ENCODE data around the gene AMPD3. TPM values are rescaled to one million over a fixed set of nuclear protein-coding genes. Genes with fewer than 3 reads are reported as not detected.
"Not testable (repeated sequence)": the region's sequence is repeated elsewhere in the genome, so short reads cannot be mapped to it uniquely, and the experiment has no call there.

The AMPD3 gene
- total RNA-seq, 1 donor from 2014 or later: 3.7 TPM

- no peak for ATAC-seq
Measured at GRCh38 chr11:10432971-10433370, 22.1 kb upstream of the AMPD3 start.

GRCh38 chr11:10436224-10436623 lies 18.8 kb upstream of the AMPD3 start:
- DNase-seq (no peak), ATAC-seq (no peak)
- intact Hi-C loops (cut with micrococcal nuclease): no loop called here

More at GRCh38 chr11:10432971-10433370, 22.1 kb upstream of the AMPD3 start:
- intact Hi-C loops (cut with micrococcal nuclease): no loop called here
- no peak for DNase-seq

DNA sequence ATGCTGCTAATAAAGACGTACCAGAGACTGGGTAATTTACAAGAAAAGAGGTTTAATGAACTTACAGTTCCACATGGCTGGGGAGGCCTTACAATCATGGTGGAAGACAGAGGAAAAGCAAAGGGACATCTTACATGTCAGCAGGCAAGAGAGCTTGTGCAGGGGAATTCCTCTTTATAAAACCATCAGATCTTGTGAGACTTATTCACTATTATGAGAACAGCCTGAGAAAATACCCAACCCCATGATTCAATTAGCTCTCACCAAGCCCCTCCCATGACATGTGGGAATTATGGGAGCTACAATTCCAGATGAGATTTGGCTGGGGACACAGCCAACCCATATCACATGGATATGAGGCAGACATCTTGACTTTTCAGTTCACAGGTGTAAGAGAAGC lies 18.4 kb upstream of the AMPD3 start:
- intact Hi-C loops (cut with micrococcal nuclease); DNase-seq; ATAC-seq: not testable (repeated sequence)

DNA sequence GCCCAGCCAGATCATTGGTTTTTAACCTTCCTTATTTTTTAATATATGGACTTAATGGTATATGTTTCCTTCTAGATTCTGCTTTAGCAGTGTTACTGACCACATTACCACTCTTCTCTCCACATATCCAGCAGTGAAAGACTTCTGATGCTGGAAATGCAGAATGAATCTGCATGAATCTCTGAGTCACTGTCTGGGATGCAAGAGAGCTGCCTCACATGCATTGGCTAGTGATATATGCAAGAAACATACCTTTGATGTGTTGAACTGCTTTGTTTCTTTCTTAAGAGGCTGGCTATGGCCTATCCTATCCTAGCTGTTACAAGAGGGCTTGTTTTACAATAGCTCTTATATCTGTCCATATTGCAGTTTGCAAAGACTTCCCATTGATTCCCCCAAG lies 16.6 kb upstream of the AMPD3 start:
- no peak for ATAC-seq
- DNase-seq: no peak
- intact Hi-C loops (cut with micrococcal nuclease): no loop called here

GRCh38 chr11:10439351-10439750 lies 15.7 kb upstream of the AMPD3 start:
- no peak for DNase-seq

GRCh38 chr11:10439924-10440323 lies 15.1 kb upstream of the AMPD3 start:
- DNase-seq (no peak), ATAC-seq (no peak)
- intact Hi-C loops (cut with micrococcal nuclease): no loop called here

More at GRCh38 chr11:10439351-10439750, 15.7 kb upstream of the AMPD3 start:
- intact Hi-C loops (cut with micrococcal nuclease): no loop called here
- ATAC-seq: no peak

GRCh38 chr11:10440401-10440800 lies 14.7 kb upstream of the AMPD3 start:
- no peak for ATAC-seq
- intact Hi-C loops (cut with micrococcal nuclease): no loop called here
- DNase-seq: no peak

DNA sequence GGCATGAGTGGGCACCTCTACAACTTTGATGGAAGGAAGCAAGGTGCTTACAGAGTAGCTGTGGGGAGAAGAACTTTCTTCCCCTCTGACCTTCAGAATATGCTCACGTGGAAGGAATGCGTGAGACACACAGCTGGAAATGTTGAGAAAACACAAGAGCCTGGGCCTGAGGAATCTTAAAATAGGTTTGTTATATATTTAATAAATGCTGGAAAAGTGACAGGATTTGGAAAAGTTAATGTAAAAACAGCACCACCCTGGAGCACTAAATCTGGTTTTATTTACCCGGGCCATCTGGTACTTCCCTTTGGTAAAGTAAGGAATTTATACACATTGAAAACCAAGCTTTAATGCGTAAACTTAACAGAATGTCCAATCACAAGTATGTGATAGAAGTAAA lies 14.0 kb upstream of the AMPD3 start:
- intact Hi-C loops (cut with micrococcal nuclease): no loop called here
- DNase-seq: no peak
- ATAC-seq: no peak

GRCh38 chr11:10441652-10442503 lies 13.2 kb upstream of the AMPD3 start:
- intact Hi-C loops (cut with micrococcal nuclease): no loop called here
- no peak for DNase-seq
- no peak for ATAC-seq

DNA sequence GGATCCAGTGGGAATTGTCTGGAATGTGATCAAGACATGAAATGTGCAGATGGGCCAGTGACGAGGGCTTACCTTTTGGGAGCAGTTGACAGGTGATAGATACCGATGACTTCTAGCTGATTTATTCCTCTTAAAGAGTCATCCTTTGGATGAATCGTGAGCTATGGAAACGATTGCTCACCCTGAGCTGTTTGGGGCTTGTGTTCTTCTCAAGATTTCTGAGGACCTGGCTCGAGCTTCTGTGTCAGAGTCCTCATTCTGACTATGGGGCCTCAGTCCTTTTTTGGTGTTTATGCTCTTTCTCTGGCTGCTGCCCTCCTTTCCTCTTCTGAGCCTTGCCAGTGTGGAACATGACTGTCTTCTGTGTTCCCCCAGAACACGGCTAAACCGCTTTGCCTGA lies 11.9 kb upstream of the AMPD3 start:
- ATAC-seq: no peak
- intact Hi-C loops (cut with micrococcal nuclease): no loop called here

GRCh38 chr11:10443721-10444235 lies 11.3 kb upstream of the AMPD3 start:
- DNase-seq: no peak
- intact Hi-C loops (cut with micrococcal nuclease): no loop called here
- ATAC-seq: no peak

More for the DNA sequence above, 11.9 kb upstream of the AMPD3 start:
- DNase-seq: no peak

DNA sequence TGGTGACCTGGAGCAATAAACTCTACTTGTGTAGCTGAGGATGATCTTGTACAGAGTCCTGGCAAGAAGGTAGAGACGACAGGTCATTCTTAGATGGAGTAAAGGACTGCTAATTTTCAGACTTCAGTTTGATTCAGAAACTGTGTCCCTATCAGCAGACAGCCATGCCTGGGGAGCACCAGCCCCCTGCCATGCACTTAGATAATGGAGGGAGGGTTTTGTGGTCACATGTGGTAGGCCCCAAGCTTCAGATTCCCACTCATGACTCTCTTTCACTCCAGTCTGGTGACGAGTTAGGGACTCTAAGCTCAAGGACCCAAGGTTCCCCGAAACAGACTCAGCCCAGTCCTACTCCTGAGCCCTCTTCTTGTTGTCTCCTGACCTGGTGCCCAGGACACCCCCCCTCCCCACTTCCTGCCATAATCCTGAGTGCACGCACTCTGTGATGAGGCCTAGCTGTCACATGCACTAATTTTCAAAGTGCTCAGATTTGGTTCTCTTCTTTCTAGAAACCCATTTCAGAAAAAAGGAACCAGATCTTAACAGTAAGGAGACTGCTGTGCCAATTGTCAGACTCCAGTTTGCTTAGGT lies 10.2 kb upstream of the AMPD3 start:
- intact Hi-C loops (cut with micrococcal nuclease): no loop called here
- ATAC-seq: no peak
- DNase-seq: no peak

DNA sequence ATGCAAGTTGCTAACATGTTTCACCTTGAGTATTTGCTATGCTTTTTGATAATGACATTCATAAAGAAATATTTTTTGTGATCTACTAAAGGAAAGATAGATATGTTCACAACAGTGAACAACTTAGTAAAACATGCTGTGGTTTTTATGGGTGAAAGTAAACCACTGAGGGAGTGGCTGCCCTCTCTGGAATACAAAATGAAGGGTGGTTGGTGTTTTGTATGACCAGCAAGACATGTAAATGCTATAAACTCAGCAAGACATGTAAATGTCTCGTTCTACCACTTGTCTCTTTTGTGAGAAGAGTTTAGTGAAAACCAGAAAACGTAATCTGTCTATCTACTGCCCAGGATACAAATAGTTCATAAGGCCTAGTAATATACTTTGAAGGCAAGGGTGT lies 7.6 kb upstream of the AMPD3 start:
- DNase-seq: no peak
- no peak for ATAC-seq
- intact Hi-C loops (cut with micrococcal nuclease): no loop called here

- DNase-seq: peak; percentile 62
- peak; percentile 78 for ATAC-seq
- intact Hi-C loops (cut with micrococcal nuclease): no loop called here
Measured at GRCh38 chr11:10450462-10451425, 4.3 kb upstream of the AMPD3 start.

- intact Hi-C loops (cut with micrococcal nuclease): no loop called here
- peak; percentile 50 for ATAC-seq
Measured at GRCh38 chr11:10451426-10452116, 3.5 kb upstream of the AMPD3 start.

DNA sequence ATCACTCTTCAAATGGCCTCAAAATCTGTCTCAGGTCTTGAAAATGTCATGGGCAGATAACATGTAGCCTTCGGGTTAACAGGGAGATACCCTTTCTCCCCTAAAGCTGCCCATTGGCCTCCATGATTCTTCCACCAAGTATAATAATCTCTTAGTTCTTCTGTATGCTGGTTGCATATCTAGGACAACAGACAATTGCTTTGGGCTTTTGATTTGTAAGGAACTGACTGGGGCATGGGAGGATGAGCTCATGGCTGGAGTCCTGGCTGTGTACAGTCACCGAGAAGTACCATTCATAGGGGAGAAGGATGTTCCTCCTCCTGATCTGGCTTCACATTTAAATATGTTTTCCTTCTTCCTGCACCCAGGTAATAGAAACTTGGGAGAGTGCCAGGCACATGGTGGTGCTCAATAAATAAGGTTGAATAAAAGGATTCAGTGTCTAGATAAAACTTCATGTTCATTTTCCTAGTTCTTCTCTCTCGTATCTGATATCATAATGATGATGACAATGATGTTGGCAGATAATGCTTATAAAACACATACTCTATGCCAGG lies 2.8 kb upstream of the AMPD3 start:
- no peak for DNase-seq
- intact Hi-C loops (cut with micrococcal nuclease): no loop called here
- ATAC-seq: no peak

More at GRCh38 chr11:10451426-10452116, 3.5 kb upstream of the AMPD3 start:
- no peak for DNase-seq

DNA sequence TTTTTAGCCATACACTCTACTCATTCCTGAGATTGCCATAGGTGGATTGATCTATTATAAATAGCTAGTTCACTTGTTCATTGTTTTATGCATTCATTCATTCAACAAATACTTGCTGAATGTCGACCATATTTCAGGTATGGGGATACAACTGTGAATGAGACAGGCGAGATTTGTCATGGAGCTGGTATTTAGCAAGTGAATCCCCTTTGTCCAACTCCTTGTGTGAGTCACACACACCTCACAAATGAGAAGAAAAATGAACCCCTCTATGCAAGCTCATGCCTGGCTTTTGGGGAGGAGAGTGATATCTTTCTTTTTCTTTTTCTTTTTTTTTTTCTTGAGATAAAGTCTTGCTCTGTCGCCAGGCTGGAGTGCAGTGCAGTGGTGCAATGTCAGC lies 1.8 kb upstream of the AMPD3 start:
- DNase-seq (no peak), ATAC-seq (no peak)
- intact Hi-C loops (cut with micrococcal nuclease): no loop called here

- peak; percentile 52 for DNase-seq
- intact Hi-C loops (cut with micrococcal nuclease): no loop called here
- peak; percentile 73 for ATAC-seq
Measured at GRCh38 chr11:10455637-10456487, 798 bp downstream of the AMPD3 start.
